ENCODE measurements around the gene A4GNT.
A peak's percentile ranks its signal among the peaks of the same experiment; 100 is the strongest.

Gene A4GNT

GRCh38 chr3:138135146-138135832 lies 3.1 kb upstream of the A4GNT start:
- no peak for TF ChIP-seq ZNF274 (IDR thresholded peaks at IDR 0.05; ENCODE audit: low read depth, low read length)
- H3K4me3 ChIP-seq (ENCODE audit: low read length) = no peak overlapping the region

- TF ChIP-seq ZNF274 (IDR thresholded peaks at IDR 0.05; ENCODE audit: low read depth, low read length) = no peak
- H3K4me3 ChIP-seq (ENCODE audit: low read length) = no peak overlapping the region
These were observed 4.4 kb downstream of the A4GNT start for GRCh38 chr3:138127636-138128365.

- TF ChIP-seq ZNF274 (IDR thresholded peaks at IDR 0.05; ENCODE audit: low read depth, low read length) = no peak
- H3K4me3 ChIP-seq (ENCODE audit: low read length) = no peak overlapping the region
These were observed 6.5 kb downstream of the A4GNT start for GRCh38 chr3:138125548-138126221.

GRCh38 chr3:138124706-138125355 lies 7.4 kb downstream of the A4GNT start:
- no peak overlapping the region for H3K4me3 ChIP-seq (ENCODE audit: low read length)
- no peak for TF ChIP-seq ZNF274 (IDR thresholded peaks at IDR 0.05; ENCODE audit: low read depth, low read length)

- no peak for TF ChIP-seq ZNF274 (IDR thresholded peaks at IDR 0.05; ENCODE audit: low read depth, low read length)
- no peak overlapping the region for H3K4me3 ChIP-seq (ENCODE audit: low read length)
These were observed 8.0 kb downstream of the A4GNT start for GRCh38 chr3:138124188-138124587.

- no peak for TF ChIP-seq ZNF274 (IDR thresholded peaks at IDR 0.05; ENCODE audit: low read depth, low read length)
These were observed 12.8 kb downstream of the A4GNT start for GRCh38 chr3:138119423-138119766.

GRCh38 chr3:138118612-138119422 lies 13.4 kb downstream of the A4GNT start:
- no peak overlapping the region for H3K4me3 ChIP-seq (ENCODE audit: low read length)
- no peak for TF ChIP-seq ZNF274 (IDR thresholded peaks at IDR 0.05; ENCODE audit: low read depth, low read length)

More at GRCh38 chr3:138119423-138119766, 12.8 kb downstream of the A4GNT start:
- H3K4me3 ChIP-seq (ENCODE audit: low read length) = no peak overlapping the region

GRCh38 chr3:138114988-138115971 lies 16.9 kb downstream of the A4GNT start, which contains the start of gene DZIP1L:
DZIP1L (minus strand) TSS chr3:138115608; CDS start chr3:138103971, 11,637 bp downstream.
- H3K4me3 ChIP-seq (ENCODE audit: low read length) = peak within 1 kb of the TSS; percentile 53; the same call in 1 of the 2 replicates

GRCh38 chr3:138114431-138114918 lies 17.7 kb downstream of the A4GNT start:
- H3K4me3 ChIP-seq (ENCODE audit: low read length) = peak overlapping the region; percentile 53; the same call in 1 of the 2 replicates
- no peak for TF ChIP-seq ZNF274 (IDR thresholded peaks at IDR 0.05; ENCODE audit: low read depth, low read length)

More at GRCh38 chr3:138114988-138115971, 16.9 kb downstream of the A4GNT start, which contains the start of gene DZIP1L:
- TF ChIP-seq ZNF274 (IDR thresholded peaks at IDR 0.05; ENCODE audit: low read depth, low read length) = no peak

- no peak overlapping the region for H3K4me3 ChIP-seq (ENCODE audit: low read length)
- TF ChIP-seq ZNF274 (IDR thresholded peaks at IDR 0.05; ENCODE audit: low read depth, low read length) = no peak
These were observed 18.9 kb downstream of the A4GNT start for GRCh38 chr3:138113326-138113725.

- no peak for TF ChIP-seq ZNF274 (IDR thresholded peaks at IDR 0.05; ENCODE audit: low read depth, low read length)
- no peak overlapping the region for H3K4me3 ChIP-seq (ENCODE audit: low read length)
These were observed 19.8 kb downstream of the A4GNT start for GRCh38 chr3:138112362-138112761.

- H3K4me3 ChIP-seq (ENCODE audit: low read length) = no peak overlapping the region
- no peak for TF ChIP-seq ZNF274 (IDR thresholded peaks at IDR 0.05; ENCODE audit: low read depth, low read length)
These were observed 26.6 kb downstream of the A4GNT start for GRCh38 chr3:138105598-138105997.
